Mucosa of stomach (tissue), 1 donor: ENCODE data around the gene GIT2.
A peak's percentile ranks its signal among the peaks of the same experiment; 100 is the strongest.

Experiments used
- H3K27me3 ChIP-seq: one replicate; pipeline ENCODE4 v1.7.0; 2013; ENCODE audit warnings: mild to moderate bottlenecking, low read length; ENCODE audit not compliant: control insufficient read depth, insufficient read depth
- H3K36me3 ChIP-seq: one replicate; pipeline ENCODE4 v1.7.0; 2013; ENCODE audit warnings: low read length; ENCODE audit not compliant: control insufficient read depth, insufficient read depth
- H3K4me1 ChIP-seq: one replicate; pipeline ENCODE4 v1.7.0; 2013; ENCODE audit warnings: mild to moderate bottlenecking, low read length; ENCODE audit not compliant: control insufficient read depth, insufficient read depth
- H3K4me3 ChIP-seq: one replicate; pipeline ENCODE4 v1.7.0; 2013; ENCODE audit warnings: low read length
- H3K9ac ChIP-seq: one replicate; pipeline ENCODE4 v1.7.0; 2013; ENCODE audit warnings: mild to moderate bottlenecking, low read length, moderate library complexity
- H3K9me3 ChIP-seq: one replicate; pipeline ENCODE4 v1.7.0; 2013; ENCODE audit warnings: mild to moderate bottlenecking, low read length, moderate library complexity; ENCODE audit not compliant: control insufficient read depth
- donor health status: Pancreatic carcinoma.

Gene GIT2

DNA sequence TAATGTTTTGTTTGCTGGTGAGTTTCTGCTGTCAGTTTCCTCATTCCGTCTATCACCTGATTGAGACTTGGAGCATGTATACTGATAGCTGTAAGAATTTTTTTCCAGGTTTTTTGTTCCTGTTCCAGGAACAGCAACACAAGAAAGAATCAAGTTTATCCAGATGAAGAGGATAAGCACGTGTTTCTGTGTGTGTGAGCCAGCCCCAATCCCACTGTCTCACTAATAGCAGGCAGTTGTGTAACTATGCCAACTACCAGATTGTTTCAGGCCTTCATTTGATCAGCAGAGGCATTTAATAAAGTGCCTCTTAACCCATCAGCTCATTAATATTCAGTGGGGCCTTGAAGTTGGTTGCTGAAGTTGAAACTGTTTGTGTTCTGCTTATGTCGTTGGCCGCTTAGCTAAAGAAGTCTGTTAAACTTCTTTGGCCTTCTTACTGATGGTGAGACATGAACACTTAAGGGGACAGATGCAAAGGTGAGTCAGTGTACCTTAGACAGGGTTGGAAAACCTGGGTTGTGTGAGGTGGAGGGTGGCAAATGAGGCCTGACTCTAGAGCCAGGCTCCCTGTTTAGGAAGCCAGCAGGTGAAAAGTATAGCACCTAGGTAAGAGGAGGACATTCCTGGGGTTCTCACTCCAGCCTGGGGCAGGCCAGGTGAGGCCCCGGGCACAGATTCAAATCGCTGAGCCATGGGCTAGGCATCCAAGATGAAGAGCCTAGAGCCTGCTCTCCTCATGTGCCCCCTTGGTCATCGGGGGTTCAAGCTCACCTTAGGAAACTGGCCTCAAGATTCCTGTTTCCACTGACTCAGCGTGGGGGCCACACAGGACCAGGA lies 6.7 kb upstream of the GIT2 start:
- Histone ChIP-seq H3K36me3 (no peaks in the 10 kb centered on the region), H3K9me3 (no peaks in the 10 kb centered on the region), H3K4me1 (peaks cover 18% of the 10 kb centered on the region), H3K4me3 (no peak overlapping the region), H3K9ac (no peak overlapping the region), H3K27me3 (no peaks in the 10 kb centered on the region)

DNA sequence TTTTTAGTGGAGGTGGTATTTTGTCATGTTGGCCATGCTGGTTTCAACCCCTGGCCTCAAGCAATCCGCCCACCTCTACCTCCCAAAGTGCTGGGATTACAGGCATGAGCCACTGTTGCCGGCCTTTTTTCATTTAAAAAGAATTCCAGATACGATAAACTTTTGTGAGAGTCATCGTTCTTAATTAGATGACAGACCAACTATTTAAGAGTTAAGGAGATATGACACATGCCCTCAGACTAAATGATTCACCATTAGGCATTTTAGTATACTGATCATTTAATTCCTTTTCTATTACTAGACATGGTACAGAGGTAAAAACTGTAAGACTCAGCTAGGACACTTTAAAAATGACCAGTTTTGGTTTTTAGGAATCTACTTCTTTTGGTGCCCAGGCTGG lies 5.4 kb upstream of the GIT2 start:
- peaks cover 18% of the 10 kb centered on the region for H3K4me1 ChIP-seq
- no peaks in the 10 kb centered on the region for H3K27me3 ChIP-seq
- H3K9ac ChIP-seq, result no peak overlapping the region
- no peaks in the 10 kb centered on the region for H3K36me3 ChIP-seq
- H3K9me3 ChIP-seq, result no peaks in the 10 kb centered on the region
- H3K4me3 ChIP-seq, result no peak overlapping the region

DNA sequence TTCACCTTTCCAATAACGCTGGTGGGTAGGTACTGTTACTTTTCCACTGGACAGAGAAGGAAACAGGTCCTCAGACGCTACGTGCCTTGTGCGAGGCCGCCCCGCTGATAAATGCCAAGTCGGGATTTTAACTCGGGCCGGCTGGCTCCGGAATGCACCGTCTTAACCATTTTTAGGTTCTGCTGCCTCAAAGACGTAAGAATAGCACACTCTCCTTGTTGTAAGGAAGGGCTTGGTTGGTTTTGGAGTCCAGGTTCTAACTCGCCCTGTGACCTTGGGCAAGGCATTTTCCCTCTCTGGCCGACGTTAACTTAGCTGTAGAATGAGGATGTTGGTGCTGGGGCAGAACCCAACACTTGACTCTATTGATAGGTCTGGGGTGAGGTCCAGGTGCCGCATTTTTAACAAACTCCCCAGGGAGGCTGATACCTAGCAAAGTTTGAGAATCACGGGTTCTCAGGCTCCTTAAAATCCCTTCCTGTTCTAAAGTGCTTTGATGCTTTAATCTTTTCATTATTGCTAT lies 3.9 kb upstream of the GIT2 start:
- peaks cover 20% of the 10 kb centered on the region for H3K4me1 ChIP-seq
- no peaks in the 10 kb centered on the region for H3K36me3 ChIP-seq
- no peaks in the 10 kb centered on the region for H3K27me3 ChIP-seq
- no peaks in the 10 kb centered on the region for H3K9me3 ChIP-seq
- peak overlapping the region; percentile 82 for H3K9ac ChIP-seq
- H3K4me3 ChIP-seq, result peak overlapping the region; percentile 77

DNA sequence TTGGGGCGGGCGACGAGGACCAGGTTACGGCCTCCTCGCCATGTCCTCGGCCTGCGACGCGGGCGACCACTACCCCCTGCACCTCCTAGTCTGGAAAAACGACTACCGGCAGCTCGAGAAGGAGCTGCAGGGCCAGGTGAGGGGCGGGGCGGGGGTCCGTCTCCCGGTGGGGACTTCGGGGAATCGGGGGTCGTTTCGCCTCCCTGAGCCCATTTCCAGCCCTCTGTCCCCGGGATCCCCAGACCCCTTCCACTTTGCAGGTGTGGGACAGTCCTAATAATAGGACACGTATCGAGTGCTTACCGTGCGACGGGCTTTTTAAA lies 3.4 kb upstream of the GIT2 start:
- peaks cover 24% of the 10 kb centered on the region for H3K4me1 ChIP-seq
- H3K9me3 ChIP-seq, result no peaks in the 10 kb centered on the region
- H3K9ac ChIP-seq, result peak overlapping the region; percentile 82
- no peaks in the 10 kb centered on the region for H3K27me3 ChIP-seq
- H3K36me3 ChIP-seq, result no peaks in the 10 kb centered on the region
- H3K4me3 ChIP-seq, result peak overlapping the region; percentile 77

DNA sequence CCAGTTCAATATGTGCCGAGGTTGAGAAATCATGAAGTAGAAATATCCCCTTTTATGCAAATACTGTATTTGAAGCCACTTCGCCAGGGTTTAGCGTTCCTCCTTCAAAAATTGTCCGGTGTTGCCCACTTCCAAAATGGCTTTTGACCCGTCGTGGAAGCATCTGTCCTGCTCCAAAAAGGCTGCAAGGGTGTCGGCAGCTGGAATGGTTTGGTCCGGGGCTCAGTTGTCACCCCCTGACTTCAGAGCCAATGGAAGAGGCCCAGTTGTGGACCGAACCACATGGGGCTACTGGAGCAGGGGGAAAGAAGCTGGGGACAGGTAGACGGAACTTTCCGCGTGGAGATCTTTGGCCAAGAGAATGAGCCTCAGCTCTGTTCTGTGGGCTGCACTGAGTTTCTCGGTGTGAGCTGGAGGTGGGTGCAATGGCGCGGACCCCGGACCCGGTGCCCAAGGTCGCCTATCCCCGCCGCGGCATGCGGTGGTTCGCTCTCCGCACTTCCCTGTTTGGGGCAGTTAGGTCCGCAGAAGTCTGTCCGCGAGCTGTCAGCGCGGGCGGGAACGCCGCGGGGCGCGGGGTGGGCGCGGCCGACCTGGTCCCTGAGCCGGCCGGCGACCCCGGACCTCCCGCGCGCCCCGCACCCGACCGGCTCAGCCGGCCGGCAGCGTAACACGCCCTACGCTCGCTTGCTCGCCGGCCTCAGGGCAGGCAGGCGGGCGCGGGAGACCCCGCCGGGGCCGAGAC lies 2.9 kb upstream of the GIT2 start, which contains the start of gene ANKRD13A:
Gene ANKRD13A (plus strand): TSS at position 527 of the 745 bp plus-strand sequence. CDS start 259 bp downstream, outside the sequence.
- no peaks in the 10 kb centered on the region for H3K27me3 ChIP-seq
- H3K9ac ChIP-seq, result peak within 1 kb of the TSS; percentile 82
- peak within 1 kb of the TSS; percentile 77 for H3K4me3 ChIP-seq
- peaks cover 30% of the 10 kb centered on the region for H3K4me1 ChIP-seq
- no peaks in the 10 kb centered on the region for H3K36me3 ChIP-seq
- H3K9me3 ChIP-seq, result no peaks in the 10 kb centered on the region

DNA sequence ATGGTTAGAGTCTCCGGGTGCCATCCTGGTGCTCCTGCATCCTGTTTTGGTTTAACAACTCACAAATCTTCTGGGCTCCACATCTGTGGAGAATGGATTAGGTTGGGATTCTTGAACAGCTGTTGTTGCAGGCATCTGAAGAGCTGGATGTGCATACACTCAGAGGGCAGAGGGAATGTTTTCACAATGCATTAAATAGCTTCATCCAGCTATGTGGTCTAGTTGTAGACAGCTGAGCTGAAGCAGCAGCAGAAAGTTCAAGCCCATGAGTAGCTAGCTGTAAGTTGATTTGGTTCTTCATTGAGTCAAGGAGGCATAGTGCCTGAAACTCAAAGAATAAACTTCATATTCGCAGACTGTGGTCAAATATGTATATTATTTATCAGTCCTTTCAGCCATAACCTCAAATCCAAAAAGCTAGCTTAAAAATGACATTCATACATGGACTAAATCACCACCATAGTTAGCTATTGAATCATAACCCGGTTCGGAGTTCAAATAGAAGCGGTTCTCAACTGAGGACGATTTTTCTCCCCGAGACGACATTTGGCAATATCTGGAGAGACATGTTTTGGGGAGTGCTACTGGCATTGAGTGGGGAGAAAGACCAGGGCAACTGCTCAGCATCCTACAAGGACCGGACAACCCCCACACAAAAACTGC lies 2.2 kb upstream of the GIT2 start:
- H3K9ac ChIP-seq, result peak overlapping the region; percentile 17
- H3K9me3 ChIP-seq, result no peaks in the 10 kb centered on the region
- peak overlapping the region; percentile 39 for H3K4me3 ChIP-seq
- peaks cover 30% of the 10 kb centered on the region for H3K4me1 ChIP-seq
- no peaks in the 10 kb centered on the region for H3K27me3 ChIP-seq
- H3K36me3 ChIP-seq, result no peaks in the 10 kb centered on the region

DNA sequence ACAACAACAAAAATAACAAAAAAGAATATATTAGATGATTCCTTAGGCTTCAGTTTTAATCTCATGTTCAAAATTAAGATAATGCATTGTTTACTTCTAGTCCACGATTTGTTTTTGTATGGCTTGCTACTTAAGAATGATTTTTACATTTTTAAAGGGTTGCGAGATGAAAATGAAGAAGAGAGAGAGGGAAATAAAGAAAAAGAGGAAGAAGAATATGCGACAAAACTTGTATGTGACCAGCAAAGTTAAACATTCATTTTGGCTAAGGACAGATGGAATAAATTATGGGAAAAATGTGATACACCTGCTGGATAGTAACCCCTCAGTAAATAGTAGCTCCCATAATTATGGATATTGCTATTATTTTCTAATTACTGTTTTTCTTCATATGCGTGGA lies 1.2 kb upstream of the GIT2 start:
- no peak overlapping the region for H3K4me3 ChIP-seq
- peaks cover 26% of the 10 kb centered on the region for H3K4me1 ChIP-seq
- no peak overlapping the region for H3K9ac ChIP-seq
- H3K36me3 ChIP-seq, result no peaks in the 10 kb centered on the region
- H3K27me3 ChIP-seq, result no peaks in the 10 kb centered on the region
- no peaks in the 10 kb centered on the region for H3K9me3 ChIP-seq

DNA sequence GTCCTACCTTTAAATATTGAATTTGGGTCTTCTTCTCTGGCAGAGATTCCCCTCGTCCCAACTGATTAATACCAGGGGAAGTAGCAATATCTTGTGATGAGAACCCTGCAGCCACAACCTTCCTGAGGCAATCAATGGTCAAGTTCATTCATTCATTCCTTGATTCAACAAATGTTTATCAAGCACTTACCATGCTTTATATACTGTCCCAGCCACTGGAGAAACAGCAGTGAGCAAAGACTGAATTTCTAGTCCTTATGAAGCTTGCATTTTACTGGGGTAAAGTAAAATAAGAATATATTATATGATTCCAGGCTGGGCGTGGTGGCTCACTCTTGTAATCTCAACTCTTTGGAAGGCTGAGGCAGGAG lies 300 bp upstream of the GIT2 start:
- Histone ChIP-seq H3K9ac (peak overlapping the region; percentile 70), H3K4me3 (peak overlapping the region; percentile 16), H3K36me3 (no peaks in the 10 kb centered on the region), H3K4me1 (peaks cover 24% of the 10 kb centered on the region), H3K27me3 (no peaks in the 10 kb centered on the region), H3K9me3 (no peaks in the 10 kb centered on the region)

DNA sequence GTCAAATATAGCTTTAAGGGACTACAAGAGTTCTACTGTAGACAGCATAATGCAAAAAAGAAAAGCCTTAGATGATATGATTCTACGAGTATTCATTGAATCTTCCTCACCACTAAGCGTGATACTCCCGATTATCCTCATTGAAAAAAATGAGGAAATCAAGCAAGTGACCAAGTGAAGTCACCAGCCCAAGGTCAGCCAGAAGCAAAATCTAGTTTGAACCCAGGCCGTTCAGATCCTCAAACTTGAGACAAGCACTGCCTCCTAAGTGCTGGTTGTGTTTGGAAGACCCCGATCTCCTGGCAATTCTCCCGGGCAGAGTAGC lies 845 bp downstream of the GIT2 start:
- H3K9ac ChIP-seq, result peak overlapping the region; percentile 70
- no peaks in the 10 kb centered on the region for H3K27me3 ChIP-seq
- peak overlapping the region; percentile 16 for H3K4me3 ChIP-seq
- peaks cover 22% of the 10 kb centered on the region for H3K4me1 ChIP-seq
- no peaks in the 10 kb centered on the region for H3K9me3 ChIP-seq
- H3K36me3 ChIP-seq, result no peaks in the 10 kb centered on the region

DNA sequence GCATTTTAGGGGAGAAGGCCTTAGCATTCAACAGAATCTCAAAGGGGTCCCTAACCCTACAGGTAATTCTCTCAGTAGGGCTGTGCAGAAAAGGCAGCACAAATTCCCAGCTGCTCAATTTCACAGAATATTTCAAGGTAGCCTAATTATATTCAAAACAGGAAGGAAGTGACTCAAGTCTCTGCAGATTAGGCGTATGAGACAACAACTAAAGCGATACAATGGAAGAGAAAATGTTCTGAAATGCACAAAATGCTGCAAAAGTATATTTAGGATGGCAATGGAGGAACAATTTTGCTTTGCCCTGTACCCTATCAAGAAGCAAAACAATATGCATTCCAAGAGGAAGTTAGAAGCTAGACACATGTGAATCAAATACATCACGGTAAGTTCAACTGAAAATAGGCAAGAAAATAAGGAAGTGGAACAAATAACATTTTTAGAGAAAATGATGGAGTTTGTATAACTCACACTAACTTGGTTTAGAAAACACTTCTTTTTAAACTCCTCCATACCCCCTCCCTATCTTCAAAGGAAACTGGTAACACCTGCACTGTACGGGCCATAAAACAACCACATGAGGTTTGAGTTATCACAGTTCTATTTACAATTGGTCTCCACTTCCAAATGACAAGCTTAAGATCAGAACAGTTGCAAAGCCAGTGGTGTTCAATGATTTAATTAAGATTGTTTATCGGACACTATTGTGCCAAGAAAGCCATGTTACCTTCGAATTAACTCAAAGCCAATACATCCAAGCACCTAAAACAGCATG lies 1.6 kb downstream of the GIT2 start:
- Histone ChIP-seq H3K4me1 (peaks cover 18% of the 10 kb centered on the region), H3K9me3 (no peaks in the 10 kb centered on the region), H3K9ac (peak overlapping the region; percentile 70), H3K36me3 (no peaks in the 10 kb centered on the region), H3K27me3 (no peaks in the 10 kb centered on the region), H3K4me3 (peak overlapping the region; percentile 16)

DNA sequence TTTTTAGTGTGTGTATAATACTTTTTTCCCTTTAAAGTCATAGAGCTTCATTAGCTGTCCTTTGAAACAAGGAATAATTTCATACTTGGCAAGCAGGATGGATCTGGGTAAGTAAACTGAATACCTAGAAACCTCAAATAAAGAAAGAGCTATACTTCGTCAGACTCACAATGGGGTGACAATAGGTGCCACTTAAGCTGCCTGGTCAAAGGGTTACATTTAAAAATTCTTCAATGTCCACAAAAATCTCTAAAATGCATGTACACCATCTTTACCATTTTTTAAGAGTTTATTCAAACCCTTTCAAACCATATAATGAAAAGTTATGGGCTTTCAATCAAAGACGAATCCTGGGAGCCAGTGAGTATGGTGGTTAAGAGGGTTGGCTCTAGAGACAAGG lies 3.1 kb downstream of the GIT2 start:
- no peaks in the 10 kb centered on the region for H3K27me3 ChIP-seq
- H3K4me3 ChIP-seq, result no peak overlapping the region
- no peaks in the 10 kb centered on the region for H3K36me3 ChIP-seq
- H3K9me3 ChIP-seq, result no peaks in the 10 kb centered on the region
- H3K4me1 ChIP-seq, result peaks cover 12% of the 10 kb centered on the region
- no peak overlapping the region for H3K9ac ChIP-seq
